Central memory CD8-positive, alpha-beta T cell (primary cell): ENCODE data around the gene MYRIP.

ENCODE experiments used
- ATAC-seq: fragments of 150-1000 bp; cut with Tn5 transposase; replicated peaks from 2 replicates; pipeline ENCODE4 v1.10.0; 2022; ENCODE audit warnings: mild to moderate bottlenecking, moderate FRiP score, moderate number of reproducible peaks; ENCODE audit not compliant: poor library complexity, severe bottlenecking; ENCODE audit errors: extremely low read depth
- DNase-seq, 2 donors: peaks; one replicate each; pipeline ENCODE4 v3.0.0; 2021; ENCODE audit warnings: low spot score in 2 of 2
- H3K27ac Mint-ChIP-seq: one replicate; pipeline ENCODE4 v1.8.0; 2022; ENCODE audit warnings: low read depth, mild to moderate bottlenecking, moderate library complexity, mixed read lengths
- H3K27me3 Mint-ChIP-seq: one replicate; pipeline ENCODE4 v1.8.0; 2022; ENCODE audit warnings: mixed read lengths
- H3K36me3 Mint-ChIP-seq: one replicate; pipeline ENCODE4 v1.8.0; 2022; ENCODE audit warnings: mild to moderate bottlenecking, moderate library complexity, mixed read lengths; ENCODE audit not compliant: insufficient read depth
- H3K4me1 Mint-ChIP-seq: one replicate; pipeline ENCODE4 v1.8.0; 2022; ENCODE audit warnings: mixed read lengths
- H3K4me3 Mint-ChIP-seq: one replicate; pipeline ENCODE4 v1.8.0; 2022; ENCODE audit warnings: mild to moderate bottlenecking, moderate library complexity, mixed read lengths
- H3K9me3 Mint-ChIP-seq: one replicate; pipeline ENCODE4 v1.8.0; 2022; ENCODE audit warnings: mixed read lengths

Gene MYRIP

GRCh38 chr3:40240921-40241320 is 431.5 kb downstream of the MYRIP start:
- H3K27me3 Mint-ChIP-seq: peaks cover 9% of the 10 kb centered on the region
- H3K4me1 Mint-ChIP-seq: no peaks in the 10 kb centered on the region
- no peak for ATAC-seq
- no peak overlapping the region for H3K4me3 Mint-ChIP-seq
- no peak for DNase-seq
- no peaks in the 10 kb centered on the region for H3K36me3 Mint-ChIP-seq
- H3K9me3 Mint-ChIP-seq: peaks cover 10% of the 10 kb centered on the region
- no peak overlapping the region for H3K27ac Mint-ChIP-seq

GRCh38 chr3:40242216-40242615 is 432.8 kb downstream of the MYRIP start:
- ATAC-seq (no peak), DNase-seq (no peak)
- Mint-ChIP-seq H3K27ac (no peak overlapping the region), H3K9me3 (peaks cover 7% of the 10 kb centered on the region), H3K4me1 (no peaks in the 10 kb centered on the region), H3K27me3 (peaks cover 4% of the 10 kb centered on the region), H3K36me3 (no peaks in the 10 kb centered on the region), H3K4me3 (no peak overlapping the region)

- H3K27ac Mint-ChIP-seq: no peak overlapping the region
- ATAC-seq (no peak), DNase-seq (no peak)
- no peaks in the 10 kb centered on the region for H3K27me3 Mint-ChIP-seq
- H3K9me3 Mint-ChIP-seq: peaks cover 5% of the 10 kb centered on the region
- no peaks in the 10 kb centered on the region for H3K4me1 Mint-ChIP-seq
- H3K36me3 Mint-ChIP-seq: no peaks in the 10 kb centered on the region
- H3K4me3 Mint-ChIP-seq: no peak overlapping the region
These were observed 433.2 kb downstream of the MYRIP start for GRCh38 chr3:40242638-40243037.

- H3K4me1 Mint-ChIP-seq: no peaks in the 10 kb centered on the region
- peaks cover 5% of the 10 kb centered on the region for H3K9me3 Mint-ChIP-seq
- no peaks in the 10 kb centered on the region for H3K36me3 Mint-ChIP-seq
- no peak overlapping the region for H3K27ac Mint-ChIP-seq
- ATAC-seq (no peak), DNase-seq (no peak)
- no peak overlapping the region for H3K4me3 Mint-ChIP-seq
- H3K27me3 Mint-ChIP-seq: no peaks in the 10 kb centered on the region
These were observed 433.6 kb downstream of the MYRIP start for GRCh38 chr3:40243056-40243455.

- no peak overlapping the region for H3K27ac Mint-ChIP-seq
- H3K4me3 Mint-ChIP-seq: no peak overlapping the region
- H3K4me1 Mint-ChIP-seq: no peaks in the 10 kb centered on the region
- H3K36me3 Mint-ChIP-seq: no peaks in the 10 kb centered on the region
- DNase-seq (no peak), ATAC-seq (no peak)
- no peaks in the 10 kb centered on the region for H3K9me3 Mint-ChIP-seq
- H3K27me3 Mint-ChIP-seq: no peaks in the 10 kb centered on the region
These were observed 438.5 kb downstream of the MYRIP start for GRCh38 chr3:40247714-40248454.

GRCh38 chr3:40248591-40248990 is 439.2 kb downstream of the MYRIP start:
- Mint-ChIP-seq H3K27ac (no peak overlapping the region), H3K27me3 (no peaks in the 10 kb centered on the region), H3K4me1 (no peaks in the 10 kb centered on the region)

GRCh38 chr3:40249168-40249567 is 439.8 kb downstream of the MYRIP start:
- H3K36me3 Mint-ChIP-seq: no peaks in the 10 kb centered on the region
- H3K4me3 Mint-ChIP-seq: no peak overlapping the region
- H3K27me3 Mint-ChIP-seq: no peaks in the 10 kb centered on the region
- no peak for ATAC-seq
- no peak for DNase-seq
- no peaks in the 10 kb centered on the region for H3K4me1 Mint-ChIP-seq
- no peak overlapping the region for H3K27ac Mint-ChIP-seq
- H3K9me3 Mint-ChIP-seq: no peaks in the 10 kb centered on the region

More at GRCh38 chr3:40248591-40248990, 439.2 kb downstream of the MYRIP start:
- ATAC-seq (no peak), DNase-seq (no peak)
- Mint-ChIP-seq H3K36me3 (no peaks in the 10 kb centered on the region), H3K4me3 (no peak overlapping the region), H3K9me3 (no peaks in the 10 kb centered on the region)

- no peak overlapping the region for H3K27ac Mint-ChIP-seq
- H3K36me3 Mint-ChIP-seq: no peaks in the 10 kb centered on the region
- no peaks in the 10 kb centered on the region for H3K27me3 Mint-ChIP-seq
- H3K4me1 Mint-ChIP-seq: no peaks in the 10 kb centered on the region
- no peak for DNase-seq
- no peak overlapping the region for H3K4me3 Mint-ChIP-seq
- H3K9me3 Mint-ChIP-seq: no peaks in the 10 kb centered on the region
- ATAC-seq: no peak
These were observed 445.1 kb downstream of the MYRIP start for GRCh38 chr3:40254491-40254890.

- Mint-ChIP-seq H3K4me3 (no peak overlapping the region), H3K27me3 (no peaks in the 10 kb centered on the region), H3K9me3 (no peaks in the 10 kb centered on the region), H3K36me3 (no peaks in the 10 kb centered on the region), H3K27ac (no peak overlapping the region), H3K4me1 (no peaks in the 10 kb centered on the region)
- DNase-seq (no peak), ATAC-seq (no peak)
These were observed 445.5 kb downstream of the MYRIP start for GRCh38 chr3:40254891-40255290.

GRCh38 chr3:40255532-40255931 is 446.1 kb downstream of the MYRIP start:
- Mint-ChIP-seq H3K4me1 (no peaks in the 10 kb centered on the region), H3K27ac (no peak overlapping the region), H3K27me3 (no peaks in the 10 kb centered on the region), H3K4me3 (no peak overlapping the region), H3K36me3 (no peaks in the 10 kb centered on the region), H3K9me3 (no peaks in the 10 kb centered on the region)
- ATAC-seq (no peak), DNase-seq (no peak)

GRCh38 chr3:40258064-40258463 is 448.7 kb downstream of the MYRIP start:
- DNase-seq (no peak), ATAC-seq (no peak)
- H3K4me3 Mint-ChIP-seq: no peak overlapping the region
- H3K9me3 Mint-ChIP-seq: no peaks in the 10 kb centered on the region
- no peaks in the 10 kb centered on the region for H3K4me1 Mint-ChIP-seq
- no peaks in the 10 kb centered on the region for H3K27me3 Mint-ChIP-seq
- no peaks in the 10 kb centered on the region for H3K36me3 Mint-ChIP-seq
- H3K27ac Mint-ChIP-seq: no peak overlapping the region

- no peaks in the 10 kb centered on the region for H3K4me1 Mint-ChIP-seq
- H3K27me3 Mint-ChIP-seq: no peaks in the 10 kb centered on the region
- H3K27ac Mint-ChIP-seq: no peak overlapping the region
- no peak for DNase-seq
- no peak for ATAC-seq
- no peaks in the 10 kb centered on the region for H3K9me3 Mint-ChIP-seq
- no peaks in the 10 kb centered on the region for H3K36me3 Mint-ChIP-seq
- no peak overlapping the region for H3K4me3 Mint-ChIP-seq
These were observed 449.1 kb downstream of the MYRIP start for GRCh38 chr3:40258555-40258954.

- DNase-seq: no peak
- H3K27ac Mint-ChIP-seq: no peak overlapping the region
- H3K36me3 Mint-ChIP-seq: no peaks in the 10 kb centered on the region
- H3K9me3 Mint-ChIP-seq: no peaks in the 10 kb centered on the region
- H3K27me3 Mint-ChIP-seq: no peaks in the 10 kb centered on the region
- H3K4me3 Mint-ChIP-seq: no peak overlapping the region
- ATAC-seq: no peak
- H3K4me1 Mint-ChIP-seq: no peaks in the 10 kb centered on the region
These were observed 452.9 kb downstream of the MYRIP start for GRCh38 chr3:40262331-40262730.
